Muscle layer of colon (tissue), 2 donors: ENCODE data around the gene NRN1.
"Not testable (repeated sequence)": the region's sequence is repeated elsewhere in the genome, so short reads cannot be mapped to it uniquely, and the experiment has no call there.

Experiments
- H3K27ac ChIP-seq: one replicate; pipeline ENCODE4 v1.7.0; 2013; ENCODE audit warnings: low read depth, mild to moderate bottlenecking, low read length, moderate library complexity
- H3K27me3 ChIP-seq, 2 donors: one replicate each; pipeline ENCODE4 v1.7.0; 2013; ENCODE audit warnings: low read length in 2 of 2, mild to moderate bottlenecking in 2 of 2; ENCODE audit not compliant: insufficient read depth in 2 of 2, control insufficient read depth in 1 of 2
- H3K36me3 ChIP-seq: one replicate; pipeline ENCODE4 v1.7.0; 2013; ENCODE audit warnings: mild to moderate bottlenecking, low read length; ENCODE audit not compliant: insufficient read depth
- H3K4me1 ChIP-seq: one replicate; pipeline ENCODE4 v1.7.0; 2013; ENCODE audit warnings: mild to moderate bottlenecking, low read length; ENCODE audit not compliant: insufficient read depth
- H3K4me3 ChIP-seq, 2 donors: one replicate each; pipeline ENCODE4 v1.7.0; 2013; ENCODE audit warnings: low read length in 2 of 2, low read depth in 1 of 2, mild to moderate bottlenecking in 1 of 2, moderate library complexity in 1 of 2
- H3K9ac ChIP-seq: one replicate; pipeline ENCODE4 v1.7.0; 2013; ENCODE audit warnings: low read length
- H3K9me3 ChIP-seq: one replicate; pipeline ENCODE4 v1.7.0; 2013; ENCODE audit warnings: mild to moderate bottlenecking, low read length
- donor health status: abdominal sarcoma.
- donor health status: Adenocarcinoma of cecum.

Gene NRN1

GRCh38 chr6:6006428-6007365 lies at the start of gene NRN1:
NRN1 (minus strand) TSS chr6:6006925; CDS start chr6:6006749, 176 bp downstream.
- H3K4me3 ChIP-seq, result peak within 1 kb of the TSS; percentile 33 to 39
- no peak within 1 kb of the TSS for H3K9ac ChIP-seq
- no peaks in the 10 kb centered on the region for H3K36me3 ChIP-seq
- H3K4me1 ChIP-seq, result peaks cover 46% of the 10 kb centered on the region
- H3K27me3 ChIP-seq, result peaks cover 81 to 92% of the 10 kb centered on the region in 2 donors
- H3K27ac ChIP-seq, result no peak within 1 kb of the TSS
- peaks cover 27% of the 10 kb centered on the region for H3K9me3 ChIP-seq

DNA sequence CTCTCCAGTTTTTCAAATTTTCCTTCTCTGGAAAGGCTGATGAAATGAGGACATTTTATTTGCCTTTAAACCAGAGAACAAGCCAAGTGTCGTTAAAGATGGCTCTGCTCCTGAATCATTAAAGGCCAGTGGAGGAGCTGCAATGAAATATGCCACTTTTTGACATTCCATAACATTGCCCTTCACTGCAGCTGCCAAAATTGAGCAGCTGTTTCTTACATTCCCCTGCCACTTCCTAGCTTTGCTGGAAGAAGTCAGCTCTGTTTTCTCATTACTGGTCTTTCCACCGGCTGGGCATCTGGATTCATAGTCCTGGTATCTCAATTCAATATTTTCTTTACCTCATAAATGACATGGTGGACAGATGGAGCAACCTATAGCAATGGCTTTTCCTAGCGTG lies 45.5 kb upstream of the NRN1 start:
- H3K9me3 ChIP-seq, result no peaks in the 10 kb centered on the region
- H3K27me3 ChIP-seq, result no peaks in the 10 kb centered on the region
- H3K27ac ChIP-seq, result no peak overlapping the region
- H3K36me3 ChIP-seq, result no peaks in the 10 kb centered on the region
- H3K9ac ChIP-seq, result no peak overlapping the region
- H3K4me3 ChIP-seq, result no peak overlapping the region
- H3K4me1 ChIP-seq, result no peaks in the 10 kb centered on the region

DNA sequence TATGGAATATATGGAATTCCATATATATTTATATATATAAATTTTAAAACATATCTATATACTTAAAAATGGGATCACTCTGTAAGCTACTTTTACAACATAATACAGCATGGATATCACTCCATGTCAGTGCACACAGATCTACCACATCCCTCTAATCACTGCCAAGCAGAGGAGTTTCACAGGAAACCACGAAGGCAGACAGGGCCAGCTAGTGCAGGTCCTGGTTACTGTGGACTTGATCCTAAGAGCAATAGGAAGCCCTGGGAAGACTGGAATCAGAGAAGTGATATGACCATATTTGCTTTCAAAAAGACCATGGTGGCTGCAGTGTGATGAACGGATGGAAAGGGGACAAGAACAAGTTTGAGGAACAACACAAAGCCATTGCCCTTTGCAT lies 40.0 kb upstream of the NRN1 start:
- H3K9ac ChIP-seq, result no peak overlapping the region
- no peaks in the 10 kb centered on the region for H3K9me3 ChIP-seq
- no peak overlapping the region for H3K4me3 ChIP-seq
- no peaks in the 10 kb centered on the region for H3K4me1 ChIP-seq
- H3K36me3 ChIP-seq, result no peaks in the 10 kb centered on the region
- no peaks in the 10 kb centered on the region for H3K27me3 ChIP-seq
- H3K27ac ChIP-seq, result no peak overlapping the region

GRCh38 chr6:6039946-6040509 lies 33.3 kb upstream of the NRN1 start:
- no peaks in the 10 kb centered on the region for H3K36me3 ChIP-seq
- H3K4me1 ChIP-seq, result no peaks in the 10 kb centered on the region
- H3K27me3 ChIP-seq, result no peaks in the 10 kb centered on the region
- H3K27ac ChIP-seq, result no peak overlapping the region
- H3K9ac ChIP-seq, result no peak overlapping the region
- H3K9me3 ChIP-seq, result no peaks in the 10 kb centered on the region
- no peak overlapping the region for H3K4me3 ChIP-seq

- H3K27me3 ChIP-seq, result no peaks in the 10 kb centered on the region
- H3K4me3 ChIP-seq, result no peak overlapping the region
- no peaks in the 10 kb centered on the region for H3K4me1 ChIP-seq
- H3K27ac ChIP-seq, result no peak overlapping the region
- H3K9me3 ChIP-seq, result no peaks in the 10 kb centered on the region
- H3K36me3 ChIP-seq, result no peaks in the 10 kb centered on the region
- H3K9ac ChIP-seq, result no peak overlapping the region
Measured at GRCh38 chr6:6037179-6037578, 30.5 kb upstream of the NRN1 start.

DNA sequence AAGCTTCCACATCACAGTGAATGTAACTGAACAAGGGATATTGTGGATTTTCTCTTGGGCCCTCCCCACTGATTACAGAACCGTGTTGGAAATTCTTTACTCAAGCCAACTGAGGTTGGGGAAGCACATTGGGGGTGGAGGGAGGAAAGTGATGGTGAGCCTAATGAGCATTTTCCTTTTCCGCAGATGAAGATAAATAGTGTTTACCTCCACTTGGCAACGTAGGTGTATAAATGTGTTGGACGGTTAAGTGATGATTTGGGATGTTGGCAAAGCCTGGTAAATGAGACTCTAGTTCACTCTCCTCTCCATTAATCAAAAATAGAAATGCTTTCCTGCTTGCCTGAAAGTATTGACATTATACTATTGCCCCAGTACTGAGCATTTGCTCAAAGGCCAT lies 27.1 kb upstream of the NRN1 start:
- no peaks in the 10 kb centered on the region for H3K27me3 ChIP-seq
- H3K27ac ChIP-seq, result no peak overlapping the region
- no peaks in the 10 kb centered on the region for H3K4me1 ChIP-seq
- H3K36me3 ChIP-seq, result no peaks in the 10 kb centered on the region
- no peak overlapping the region for H3K9ac ChIP-seq
- H3K9me3 ChIP-seq, result no peaks in the 10 kb centered on the region
- no peak overlapping the region for H3K4me3 ChIP-seq

DNA sequence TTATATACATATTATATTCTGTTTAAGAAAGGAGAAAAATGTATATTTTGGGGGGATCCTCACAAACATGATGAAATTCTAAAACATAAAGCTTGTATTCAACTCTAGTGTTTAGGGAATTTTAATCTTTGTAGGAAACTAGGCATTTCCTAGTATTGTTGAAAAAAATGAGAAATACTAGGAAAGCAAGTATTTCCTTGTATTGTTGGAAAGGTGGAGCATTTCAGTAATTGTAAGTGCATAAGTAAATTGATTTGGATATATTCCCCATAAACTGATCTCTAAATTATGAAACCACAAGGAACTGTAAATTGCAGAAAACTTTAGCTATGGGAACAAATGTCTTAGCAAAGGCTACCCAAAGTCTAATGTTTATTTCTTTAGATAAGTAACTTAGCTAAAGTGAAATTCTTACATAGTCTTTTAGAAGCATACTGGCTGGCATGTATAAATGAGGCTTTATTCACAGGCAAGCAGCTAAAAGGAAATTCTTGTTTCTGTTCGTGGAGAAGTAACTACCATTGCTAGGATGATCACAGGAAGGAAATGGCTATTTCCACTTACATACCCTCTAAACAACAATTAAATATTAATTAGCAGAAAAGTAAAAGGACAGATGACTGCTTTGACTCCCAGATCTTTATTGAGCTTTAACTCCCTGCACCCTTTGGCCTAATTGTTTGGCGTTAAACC lies 19.9 kb upstream of the NRN1 start:
- no peak overlapping the region for H3K27ac ChIP-seq
- no peaks in the 10 kb centered on the region for H3K36me3 ChIP-seq
- no peak overlapping the region for H3K9ac ChIP-seq
- no peaks in the 10 kb centered on the region for H3K27me3 ChIP-seq
- H3K9me3 ChIP-seq, result no peaks in the 10 kb centered on the region
- H3K4me3 ChIP-seq, result no peak overlapping the region
- H3K4me1 ChIP-seq, result no peaks in the 10 kb centered on the region

DNA sequence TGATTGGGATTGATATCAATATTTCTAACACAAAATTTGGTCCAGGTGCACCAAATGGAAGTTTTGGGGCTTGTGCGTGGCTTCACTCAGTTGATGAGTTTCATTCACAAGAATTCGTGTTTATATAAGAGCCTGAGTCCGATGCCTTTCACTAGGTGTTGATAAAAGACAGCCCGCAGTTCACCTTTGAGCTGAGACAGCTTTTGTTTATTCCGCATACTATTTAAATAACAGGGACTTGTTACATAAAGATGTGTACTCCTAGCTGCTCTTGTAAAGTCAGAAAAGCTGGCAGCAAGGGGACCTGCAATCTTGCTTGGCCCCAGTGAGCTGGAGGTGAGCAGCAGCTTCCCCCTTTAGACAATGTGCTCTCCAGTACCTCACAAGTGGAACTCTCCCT lies 19.0 kb upstream of the NRN1 start:
- Histone ChIP-seq H3K4me3 (no peak overlapping the region), H3K27ac (no peak overlapping the region), H3K27me3 (no peaks in the 10 kb centered on the region), H3K4me1 (no peaks in the 10 kb centered on the region), H3K36me3 (no peaks in the 10 kb centered on the region), H3K9me3 (no peaks in the 10 kb centered on the region), H3K9ac (no peak overlapping the region)

DNA sequence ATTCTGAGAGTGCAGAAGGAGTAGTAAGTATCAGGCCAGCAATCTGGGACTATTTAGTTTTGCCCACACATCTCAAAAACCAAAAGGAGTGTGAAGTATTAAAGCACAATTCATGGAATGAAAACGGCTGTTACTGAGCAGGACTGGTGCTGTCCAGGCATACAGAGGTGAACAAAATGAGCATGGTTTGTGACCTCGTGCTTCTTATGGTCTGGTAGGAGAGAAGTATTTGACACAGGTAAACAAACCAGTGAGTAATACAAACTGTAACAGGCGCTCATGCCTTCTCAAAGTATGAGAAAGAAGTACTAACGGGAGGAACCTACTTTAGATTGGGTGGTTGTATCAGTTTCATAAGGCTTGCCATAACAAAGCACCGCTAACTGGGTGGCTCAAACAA lies 17.5 kb upstream of the NRN1 start:
- Histone ChIP-seq H3K36me3 (no peaks in the 10 kb centered on the region), H3K27me3 (no peaks in the 10 kb centered on the region), H3K27ac (no peak overlapping the region), H3K4me3 (no peak overlapping the region), H3K4me1 (no peaks in the 10 kb centered on the region), H3K9ac (no peak overlapping the region), H3K9me3 (no peaks in the 10 kb centered on the region)

DNA sequence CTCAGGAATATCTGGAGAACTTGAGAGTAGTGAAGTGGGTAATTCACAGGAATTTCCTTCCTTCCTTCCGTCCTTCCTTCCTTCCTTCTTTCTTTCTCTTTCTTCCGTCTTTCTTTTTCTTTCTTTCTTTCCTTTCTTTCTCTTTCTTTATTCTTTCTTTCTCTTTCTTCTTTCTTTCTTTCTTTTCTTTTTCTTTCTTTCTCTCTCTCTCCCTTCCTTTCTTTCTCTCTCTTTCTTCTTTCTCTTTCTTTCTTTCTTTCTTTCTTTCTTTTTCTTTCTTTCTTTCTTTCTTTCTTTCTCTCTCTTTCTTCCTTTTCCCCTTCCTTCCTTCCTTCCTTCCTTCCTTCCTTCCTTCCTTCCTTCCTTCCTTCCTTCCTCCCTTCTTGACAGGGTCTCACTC lies 16.1 kb upstream of the NRN1 start:
- H3K27ac ChIP-seq, H3K9ac ChIP-seq, H3K36me3 ChIP-seq, H3K27me3 ChIP-seq, H3K9me3 ChIP-seq, H3K4me3 ChIP-seq, H3K4me1 ChIP-seq: not testable (repeated sequence)

DNA sequence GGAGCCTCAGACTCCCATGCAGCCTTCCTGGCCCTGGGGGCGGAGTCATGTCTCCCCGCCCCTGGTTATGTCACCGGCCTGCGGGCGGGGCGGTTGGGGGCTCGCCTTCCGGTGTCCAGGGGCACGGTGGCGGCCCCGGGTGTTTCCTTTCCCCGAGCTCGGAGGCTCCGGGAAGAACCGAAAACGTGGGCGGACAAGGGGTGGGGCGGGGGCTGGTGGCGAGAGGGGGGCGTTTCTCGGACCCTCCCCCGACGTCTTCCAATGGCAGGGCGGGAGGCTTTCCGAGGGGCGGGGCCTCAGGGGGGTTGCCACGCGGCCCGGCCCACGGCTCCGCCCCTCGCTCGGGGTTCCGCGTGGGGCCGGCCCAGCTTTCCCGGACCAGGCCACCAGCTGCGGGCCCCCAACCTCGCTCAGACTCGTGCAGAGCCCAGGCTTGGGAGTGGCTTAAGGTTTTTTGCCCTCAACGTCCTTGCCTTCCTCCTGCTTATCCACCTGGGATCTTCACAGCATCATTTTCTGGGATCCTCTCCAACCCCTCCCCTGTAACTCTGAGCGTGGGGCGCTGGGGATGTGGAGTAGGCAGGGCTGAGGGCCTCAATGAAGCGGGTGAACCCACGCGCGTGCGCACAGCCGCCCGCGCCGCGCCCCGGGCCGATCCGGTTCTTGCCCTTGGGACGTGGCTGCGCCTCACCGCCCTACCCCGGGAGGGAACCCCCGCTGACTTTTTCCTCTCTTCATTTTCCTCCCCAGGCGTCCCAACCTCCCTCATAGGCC lies 2.1 kb upstream of the NRN1 start:
- no peaks in the 10 kb centered on the region for H3K36me3 ChIP-seq
- peaks cover 25% of the 10 kb centered on the region for H3K9me3 ChIP-seq
- peaks cover 30% of the 10 kb centered on the region for H3K4me1 ChIP-seq
- H3K9ac ChIP-seq, result no peak overlapping the region
- H3K27me3 ChIP-seq, result peaks cover 61 to 77% of the 10 kb centered on the region in 2 donors
- no peak overlapping the region for H3K27ac ChIP-seq
- H3K4me3 ChIP-seq, result peak overlapping the region; percentile 15 to 57
